HG03442 (cell line): ENCODE data around the gene NKTR.

Source experiments
- ATAC-seq: cut with Tn5 transposase; IDR thresholded peaks from one replicate; pipeline ENCODE4 v1.9.1; 2021; ENCODE audit warnings: mild to moderate bottlenecking, moderate library complexity; ENCODE audit not compliant: unreplicated experiment

The NKTR gene

GRCh38 chr3:42680271-42680670 lies 79.8 kb downstream of the NKTR start:
- ATAC-seq, result no peak

GRCh38 chr3:42680806-42681205 lies 80.3 kb downstream of the NKTR start:
- ATAC-seq, result no peak

GRCh38 chr3:42681361-42682038 lies 81.0 kb downstream of the NKTR start:
- no peak for ATAC-seq

GRCh38 chr3:42682301-42683070 lies 82.0 kb downstream of the NKTR start:
- ATAC-seq, result no peak

GRCh38 chr3:42683875-42684598 lies 83.6 kb downstream of the NKTR start:
- ATAC-seq, result no peak

GRCh38 chr3:42684632-42685362 lies 84.3 kb downstream of the NKTR start:
- ATAC-seq, result no peak

GRCh38 chr3:42685363-42685881 lies 84.9 kb downstream of the NKTR start, which contains the start of gene KLHL40:
TSS of gene KLHL40 (plus strand) at chr3:42685537. CDS start at chr3:42685619, 82 bp downstream.
- no peak for ATAC-seq

GRCh38 chr3:42685891-42686820 lies 85.7 kb downstream of the NKTR start:
- ATAC-seq, result no peak

- no peak for ATAC-seq
These were observed 86.6 kb downstream of the NKTR start for GRCh38 chr3:42686832-42687650.

- ATAC-seq, result no peak
These were observed 87.5 kb downstream of the NKTR start for GRCh38 chr3:42688016-42688415.

GRCh38 chr3:42688487-42689420 lies 88.3 kb downstream of the NKTR start:
- ATAC-seq, result no peak

- no peak for ATAC-seq
These were observed 89.0 kb downstream of the NKTR start for GRCh38 chr3:42689421-42690014.

GRCh38 chr3:42690191-42690590 lies 89.7 kb downstream of the NKTR start:
- no peak for ATAC-seq

- no peak for ATAC-seq
These were observed 90.5 kb downstream of the NKTR start for GRCh38 chr3:42690766-42691680.

GRCh38 chr3:42691816-42692666 lies 91.6 kb downstream of the NKTR start:
- no peak for ATAC-seq
